NCI-H524 treated with DMSO at 0.1 percent for 48 hours (cell line): ENCODE results near the gene LAMC2.

Experiments
- DNase-seq: peaks from one replicate; lab custom pipeline; 2025; lab: John Stamatoyannopoulos, UW

LAMC2 gene

DNA sequence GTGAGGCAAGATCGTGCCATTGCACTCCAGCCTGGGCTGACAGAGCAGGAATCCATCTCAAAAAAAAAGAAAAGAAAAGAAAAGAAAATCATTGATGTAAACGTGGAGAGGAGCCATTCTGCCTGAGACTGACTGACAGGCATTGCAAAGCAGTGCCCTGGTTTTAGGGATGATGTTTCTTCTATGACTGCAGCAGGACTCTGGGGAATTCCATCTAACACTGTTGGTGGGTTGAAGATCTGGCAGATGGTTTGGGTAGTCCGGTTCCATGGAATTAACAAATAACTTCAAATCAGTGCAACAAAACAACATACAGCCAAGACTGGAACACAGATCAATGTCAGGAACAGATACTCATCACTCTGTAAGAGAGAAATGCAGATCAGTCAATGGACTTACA, 17.8 kb upstream of the LAMC2 start:
- DNase-seq = no peak

DNA sequence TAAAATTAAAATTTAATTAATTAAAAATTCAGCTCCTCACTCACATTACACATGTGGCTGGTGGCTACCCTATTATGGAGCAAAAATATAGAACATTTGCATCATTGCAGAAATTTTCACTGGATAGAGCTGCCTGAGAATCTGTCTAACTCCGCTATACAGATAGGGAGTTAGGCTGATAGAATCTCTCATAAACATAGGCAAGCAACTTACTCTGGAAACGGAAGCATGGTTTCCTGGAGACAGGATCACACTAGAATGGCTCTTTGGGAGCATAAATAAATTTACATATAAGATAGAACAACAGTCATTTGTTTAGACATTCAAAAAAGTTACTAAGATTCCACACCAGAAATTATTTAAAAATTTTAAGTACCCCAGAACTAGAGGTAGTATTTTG, 12.2 kb upstream of the LAMC2 start:
- no peak for DNase-seq

DNA sequence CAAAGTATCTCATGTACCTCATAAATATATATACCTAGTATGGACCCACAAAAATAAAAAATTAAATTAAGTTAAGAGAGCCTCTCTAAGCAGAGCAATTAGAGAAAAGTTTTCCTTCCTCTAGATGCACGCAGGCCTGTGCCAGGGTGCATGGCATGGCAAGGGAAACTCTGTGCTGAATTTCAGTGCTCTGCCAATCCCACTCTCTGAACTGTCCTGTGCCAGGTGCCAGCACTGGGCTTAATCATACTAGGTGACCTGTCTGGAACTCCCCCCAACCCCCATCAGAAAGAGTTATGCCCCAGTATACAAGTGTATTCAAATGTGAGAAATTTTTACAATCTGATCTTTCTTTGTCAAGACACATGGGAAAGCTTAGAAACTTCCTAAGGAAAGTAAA, 10.4 kb upstream of the LAMC2 start:
- no peak for DNase-seq

DNA sequence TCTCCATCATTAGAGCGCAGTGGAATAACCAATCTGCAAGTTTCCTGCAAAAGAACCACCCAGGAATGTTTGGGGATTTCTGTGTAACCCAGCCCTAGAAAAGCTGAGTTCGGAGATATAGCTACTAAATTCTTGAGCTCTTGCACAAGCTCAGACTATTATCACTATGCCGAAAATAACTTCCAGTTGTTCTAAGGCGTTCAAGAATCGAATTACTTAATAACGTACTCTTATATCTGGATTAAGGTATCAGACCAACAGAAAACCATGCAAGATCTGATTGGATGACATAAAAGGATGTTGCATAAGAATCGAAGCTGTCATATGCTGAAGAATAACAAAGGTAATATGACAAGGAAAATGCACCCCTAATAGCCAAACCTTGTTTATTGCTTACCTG, 7.5 kb upstream of the LAMC2 start:
- DNase-seq = no peak

DNA sequence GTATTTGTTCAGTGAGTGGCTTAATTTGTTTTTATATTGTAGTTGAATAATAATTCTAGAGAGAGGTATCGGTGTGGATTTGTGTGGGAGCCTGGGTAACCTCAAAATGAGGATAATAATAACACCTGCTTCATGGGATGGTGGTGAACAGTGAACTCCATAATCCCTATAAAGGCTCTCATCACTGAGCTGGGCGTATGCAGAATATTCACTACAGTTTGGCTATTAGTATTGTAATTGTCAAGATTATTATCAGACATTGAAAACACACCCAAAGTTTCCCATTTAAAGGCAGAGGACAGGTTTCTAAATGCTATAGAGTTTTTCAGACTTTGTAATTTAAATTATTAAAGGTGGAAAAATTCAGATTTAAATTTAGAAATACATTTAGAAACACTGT, 7.0 kb upstream of the LAMC2 start:
- no peak for DNase-seq

- no peak for DNase-seq
Measured at GRCh38 chr1:183180218-183180617, 5.8 kb upstream of the LAMC2 start.

DNA sequence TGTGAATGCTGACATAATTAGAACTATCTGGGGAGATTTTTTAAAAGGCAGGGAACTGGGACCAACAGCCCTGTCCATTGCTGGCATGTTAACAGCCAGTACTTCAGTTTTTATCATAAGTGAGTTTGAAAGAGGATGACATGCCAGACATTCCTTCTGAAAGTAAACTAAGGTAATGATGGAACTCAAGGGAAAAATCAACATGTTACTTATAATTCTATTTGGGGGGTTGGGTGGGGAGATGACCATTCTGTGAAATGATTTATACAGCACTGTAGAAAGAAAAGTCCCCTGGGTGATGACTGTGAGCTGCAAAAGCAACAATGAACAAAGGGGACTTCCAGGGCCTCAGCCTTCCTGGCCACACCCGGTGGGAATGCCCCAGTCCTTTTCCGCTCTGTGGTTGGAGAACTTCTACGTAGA, 5.4 kb upstream of the LAMC2 start:
- no peak for DNase-seq

GRCh38 chr1:183186841-183187240, 777 bp downstream of the LAMC2 start:
- no peak for DNase-seq

- DNase-seq = no peak
Measured at GRCh38 chr1:183188240-183188639, 2.2 kb downstream of the LAMC2 start.

DNA sequence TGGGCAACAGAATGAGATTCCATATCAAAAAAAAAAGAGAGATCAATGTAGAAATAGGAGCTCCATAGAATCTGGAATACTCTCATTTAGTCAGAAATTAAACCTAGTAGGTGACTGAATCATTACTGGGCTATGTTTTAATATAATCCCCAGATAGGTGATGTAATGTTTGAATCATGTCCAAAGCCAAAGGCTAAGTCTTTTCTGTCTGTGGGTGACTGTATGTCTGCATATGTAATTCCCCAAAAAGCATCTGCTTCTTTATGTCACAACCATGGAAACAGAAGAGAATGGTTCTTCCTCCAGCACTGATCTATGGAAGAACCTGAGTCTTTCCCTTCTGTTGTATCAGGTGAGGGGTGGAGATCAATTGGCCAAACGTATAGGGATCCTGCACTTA, 5.8 kb downstream of the LAMC2 start:
- DNase-seq = no peak

DNA sequence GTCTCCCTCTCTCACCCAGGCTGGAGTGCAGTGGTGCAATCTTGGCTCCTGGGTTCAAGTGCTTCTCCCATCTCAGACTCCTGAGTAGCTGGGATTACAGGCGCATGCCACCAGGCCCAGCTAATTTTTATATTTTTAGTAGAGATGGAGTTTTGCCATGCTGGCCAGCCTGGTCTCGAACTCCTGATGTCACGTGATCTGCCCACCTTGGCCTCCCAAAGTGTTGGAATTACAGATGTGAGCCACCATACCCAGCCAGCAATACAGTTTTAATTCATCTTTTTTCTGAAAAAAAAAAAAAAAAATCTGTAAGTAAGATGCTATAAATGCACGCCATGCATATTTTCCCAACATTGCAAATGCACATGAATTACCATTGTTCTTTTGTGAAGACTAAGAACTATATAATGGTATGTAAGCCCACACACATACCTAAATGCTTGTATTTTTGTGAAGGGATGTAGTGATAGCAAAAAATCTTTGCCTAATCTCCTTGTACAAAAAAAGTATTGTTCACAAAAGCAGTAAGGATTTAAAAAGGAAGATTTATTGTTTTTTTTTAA, 8.0 kb downstream of the LAMC2 start:
- no peak for DNase-seq

DNA sequence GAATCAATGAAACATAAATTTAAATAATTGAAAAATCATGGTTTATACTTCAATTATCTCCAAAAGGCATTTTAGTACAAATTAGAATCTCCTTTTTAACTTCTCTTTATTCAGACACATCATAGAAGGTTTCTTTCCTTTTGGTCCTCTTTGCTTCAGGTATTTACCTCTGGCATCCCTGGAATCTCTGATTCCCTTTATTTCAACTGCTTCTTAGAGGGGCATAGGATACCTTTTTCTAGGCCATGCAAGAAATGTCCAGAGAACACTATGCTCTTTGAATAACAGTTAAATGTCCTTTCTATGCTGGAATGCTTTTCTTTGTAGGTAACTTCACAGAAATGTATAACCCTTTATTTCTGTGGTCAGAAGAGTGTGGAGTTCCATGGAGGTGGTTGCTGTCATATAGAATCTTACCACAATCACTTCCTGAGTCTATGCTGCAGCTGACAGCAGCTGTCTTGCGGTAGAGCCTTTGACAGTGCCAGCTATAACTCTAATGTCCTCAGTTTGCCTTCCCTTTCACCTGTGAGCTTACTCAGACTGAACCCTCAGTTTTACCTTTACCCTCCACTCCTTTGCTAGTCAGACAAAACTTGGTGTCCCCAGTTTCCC, 8.6 kb downstream of the LAMC2 start:
- DNase-seq = no peak

DNA sequence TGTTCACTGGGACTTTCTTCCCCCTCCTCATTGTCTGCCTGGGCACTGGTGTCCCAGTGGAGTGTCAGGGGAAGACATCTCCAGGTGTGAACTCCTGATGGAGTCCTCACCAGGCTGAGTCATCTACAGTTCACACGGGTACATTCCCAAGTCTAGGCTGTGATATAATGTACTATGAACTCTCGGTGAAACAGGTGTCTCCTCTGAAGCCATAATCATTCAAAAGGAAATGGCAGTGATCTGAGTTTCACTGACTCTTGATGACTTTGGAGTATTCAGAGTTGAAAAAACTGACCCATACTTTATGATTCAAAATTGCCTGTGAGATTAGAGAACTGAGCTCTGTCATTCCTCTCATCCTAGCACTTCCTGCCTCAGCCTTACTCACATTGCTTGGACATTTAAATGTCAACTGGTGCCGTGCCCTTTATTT, 9.1 kb downstream of the LAMC2 start:
- no peak for DNase-seq

- no peak for DNase-seq
Measured at GRCh38 chr1:183197762-183198161, 11.7 kb downstream of the LAMC2 start.

- no peak for DNase-seq
Measured at GRCh38 chr1:183198463-183198862, 12.4 kb downstream of the LAMC2 start.

- no peak for DNase-seq
Measured at GRCh38 chr1:183199304-183199703, 13.2 kb downstream of the LAMC2 start.

GRCh38 chr1:183200451-183200850, 14.4 kb downstream of the LAMC2 start:
- DNase-seq = no peak

GRCh38 chr1:183203094-183203493, 17.0 kb downstream of the LAMC2 start:
- DNase-seq = no peak

DNA sequence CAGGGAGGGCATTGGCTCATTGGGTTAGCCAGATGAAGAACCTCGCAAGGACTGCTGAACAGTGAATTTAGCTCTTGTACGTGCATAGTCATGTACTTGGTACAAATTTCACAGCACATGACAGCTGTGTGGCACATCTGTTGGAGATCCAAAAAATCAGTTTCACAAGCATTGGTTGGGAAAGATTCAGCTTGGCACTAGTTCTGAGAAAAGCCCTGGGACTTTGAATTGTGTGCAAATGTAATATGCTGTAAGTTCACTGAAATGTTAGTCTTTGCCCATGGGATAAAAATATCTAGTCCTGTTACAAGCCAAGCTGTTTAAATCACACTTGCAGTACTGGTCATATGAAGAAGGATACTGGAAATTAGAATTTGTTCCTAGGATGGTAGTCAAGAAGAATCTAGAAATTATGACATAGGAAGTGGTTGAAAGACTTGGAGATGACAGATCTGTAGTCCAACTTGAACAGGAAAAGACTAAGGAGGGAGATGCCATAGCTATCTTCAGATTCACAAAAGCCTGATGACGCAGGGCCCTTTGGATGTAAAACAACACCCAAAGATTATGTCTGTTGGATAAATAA, 19.2 kb downstream of the LAMC2 start:
- DNase-seq = no peak

DNA sequence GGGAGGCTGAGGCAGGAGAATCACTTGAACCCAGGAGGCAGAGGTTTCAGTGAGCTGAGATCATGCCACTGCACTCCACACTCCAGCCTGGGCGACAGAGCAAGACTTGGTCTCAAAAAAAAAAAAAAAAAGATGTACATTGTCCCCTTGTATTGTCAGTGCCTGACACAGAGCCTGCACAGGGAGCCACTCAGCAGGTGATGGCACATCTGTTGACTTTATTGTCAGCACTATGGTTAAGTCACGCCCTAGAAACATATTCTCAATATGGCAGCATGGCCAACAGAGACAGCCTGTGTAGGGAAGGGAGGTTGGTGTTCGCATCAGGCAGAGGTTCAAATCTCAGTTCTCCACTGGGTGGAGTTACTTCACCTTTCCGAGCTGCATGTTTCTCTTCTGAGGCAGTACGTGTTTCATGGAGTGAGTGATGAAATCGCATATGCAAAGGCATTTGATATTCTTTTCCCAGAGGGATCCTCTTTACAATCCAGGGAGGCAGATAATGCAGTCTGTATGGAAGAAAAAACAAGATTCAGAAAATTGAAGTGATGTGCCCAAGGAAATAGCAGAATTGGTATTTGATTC, 20.6 kb downstream of the LAMC2 start:
- no peak for DNase-seq

GRCh38 chr1:183209533-183210158, 23.6 kb downstream of the LAMC2 start:
- no peak for DNase-seq

GRCh38 chr1:183210681-183211080, 24.6 kb downstream of the LAMC2 start:
- no peak for DNase-seq

DNA sequence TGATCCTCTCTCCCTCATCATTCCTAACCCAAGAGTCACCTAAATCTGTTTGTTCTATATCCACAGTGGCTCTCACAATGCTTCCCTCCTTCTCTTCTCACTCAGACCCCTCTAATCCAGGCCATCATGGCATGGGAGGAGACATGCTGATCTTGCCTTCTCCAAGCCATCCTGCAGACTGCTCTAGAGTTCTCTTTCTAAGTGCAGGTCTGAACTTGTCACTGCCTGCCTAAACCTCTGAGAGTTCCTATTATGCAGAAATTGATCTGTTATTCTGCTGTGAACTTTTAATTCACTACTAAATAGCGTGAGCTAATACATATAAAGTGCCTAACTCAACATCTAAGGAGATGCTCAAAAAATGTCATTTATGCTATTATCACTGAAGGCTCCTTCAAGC, 26.8 kb downstream of the LAMC2 start:
- no peak for DNase-seq
